GM19397 (cell line): ENCODE measurements around the gene ZNF304.
"Not testable (repeated sequence)": the region's sequence is repeated elsewhere in the genome, so short reads cannot be mapped to it uniquely, and the experiment has no call there.

Experiments
- ATAC-seq: cut with Tn5 transposase; IDR thresholded peaks from one replicate; pipeline ENCODE4 v1.9.1; 2021; ENCODE audit warnings: mild to moderate bottlenecking, moderate library complexity; ENCODE audit not compliant: unreplicated experiment

The ZNF304 gene

GRCh38 chr19:57359300-57359699 is 8.2 kb downstream of the ZNF304 start:
- no peak for ATAC-seq

GRCh38 chr19:57362419-57362818 is 11.3 kb downstream of the ZNF304 start:
- no peak for ATAC-seq

GRCh38 chr19:57362997-57363687 is 12.1 kb downstream of the ZNF304 start, which contains the start of the genes TRAPPC2B and ZNF547:
Gene TRAPPC2B (plus strand): TSS chr19:57363551. CDS start chr19:57364834, 1,283 bp downstream.
Gene ZNF547 (plus strand): TSS chr19:57363551. CDS start chr19:57368556, 5,005 bp downstream.
- ATAC-seq, result peak; percentile 97

GRCh38 chr19:57363688-57364181 is 12.7 kb downstream of the ZNF304 start:
- no peak for ATAC-seq

GRCh38 chr19:57366776-57367175 is 15.7 kb downstream of the ZNF304 start:
- no peak for ATAC-seq

GRCh38 chr19:57374179-57374578 is 23.1 kb downstream of the ZNF304 start:
- ATAC-seq, result no peak

- ATAC-seq, result not testable (repeated sequence)
Measured at GRCh38 chr19:57374647-57375046, 23.6 kb downstream of the ZNF304 start.

- ATAC-seq, result no peak
Measured at GRCh38 chr19:57376151-57376550, 25.1 kb downstream of the ZNF304 start.

- ATAC-seq, result no peak
Measured at GRCh38 chr19:57377498-57378146, 26.6 kb downstream of the ZNF304 start.

- ATAC-seq, result no peak
Measured at GRCh38 chr19:57380923-57381322, 29.9 kb downstream of the ZNF304 start.

- ATAC-seq, result no peak
Measured at GRCh38 chr19:57382806-57383488, 31.9 kb downstream of the ZNF304 start.

GRCh38 chr19:57389194-57389729 is 38.2 kb downstream of the ZNF304 start:
- ATAC-seq, result no peak

- ATAC-seq, result peak; percentile 99
Measured at GRCh38 chr19:57389730-57390598, 38.9 kb downstream of the ZNF304 start, which contains the start of gene ZNF548. Gene ZNF548 (plus strand): TSS chr19:57389854. CDS start chr19:57390100, 246 bp downstream.

- ATAC-seq, result no peak
Measured at GRCh38 chr19:57395710-57396109, 44.6 kb downstream of the ZNF304 start.

- ATAC-seq, result no peak
Measured at GRCh38 chr19:57398868-57399267, 47.8 kb downstream of the ZNF304 start.

GRCh38 chr19:57403737-57404563 is 52.9 kb downstream of the ZNF304 start:
- no peak for ATAC-seq

- ATAC-seq, result no peak
Measured at GRCh38 chr19:57406516-57407123, 55.5 kb downstream of the ZNF304 start.
